ENCODE results near the gene GAS1. TPM values are rescaled to one million over a fixed set of nuclear protein-coding genes. Genes with fewer than 3 reads are reported as not detected.

GAS1 gene
- total and polyA plus RNA-seq, 7 experiments from 2014 or later = 0.07 to 0.51 (median 0.17) TPM; not detected in 1

DNA sequence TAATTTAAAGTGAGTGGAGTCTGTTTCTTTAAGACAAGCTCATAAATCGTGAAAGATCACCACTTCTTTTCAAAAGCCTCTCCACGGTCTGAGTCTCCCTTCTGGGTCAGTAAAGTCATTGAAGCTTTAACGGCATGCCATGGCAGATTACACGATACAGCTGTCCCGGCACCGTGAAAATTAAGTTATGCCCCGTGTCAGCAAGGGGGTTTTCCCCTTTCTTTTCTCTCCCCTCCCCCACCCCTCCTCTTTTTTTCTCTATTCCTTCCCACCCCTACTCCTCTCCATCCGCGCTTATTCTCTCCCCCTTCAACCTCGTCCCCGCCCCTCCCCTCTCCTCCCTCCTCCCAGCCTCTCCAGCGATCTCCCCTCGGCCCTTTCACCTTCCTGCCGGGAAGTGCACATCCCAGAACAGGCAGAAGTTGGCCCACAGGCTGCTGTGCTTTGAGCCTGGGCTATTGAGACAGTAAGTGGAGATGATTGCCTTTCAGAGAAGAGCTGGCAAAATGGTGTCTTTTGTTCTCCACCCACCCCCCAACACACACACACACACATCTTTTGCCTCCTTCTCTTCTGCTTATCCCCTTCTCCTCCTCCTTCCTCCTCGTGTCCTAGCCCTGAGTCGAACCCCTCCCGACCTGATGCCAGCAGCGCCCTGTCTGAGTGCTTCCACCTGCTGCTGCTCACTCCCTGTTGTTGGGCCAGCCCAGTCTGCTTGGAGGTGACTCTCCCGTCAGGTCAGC is 44.1 kb downstream of the GAS1 start:
- ChIA-PET CTCF (no interaction called here), POLR2A (no interaction called here)
- intact Hi-C loops (cut with micrococcal nuclease) = no loop called here
- Mint-ChIP-seq H3K27ac (peak overlapping the region in 1 of 9 donors; percentile 74), H3K9me3 (peaks cover 0 to 11% (median 0%) of the 10 kb centered on the region in 11 donors), H3K4me1 (peaks cover 0 to 14% (median 6%) of the 10 kb centered on the region in 7 donors), H3K4me3 (peak overlapping the region in 3 of 10 donors; percentile 1 to 58 (median 30)), H3K27me3 (peaks cover 33 to 78% (median 68%) of the 10 kb centered on the region in 5 donors), H3K36me3 (no peaks in the 10 kb centered on the region)
- Histone ChIP-seq H3K4me1 (ENCODE audit: control insufficient read depth in 2 of 2, insufficient read depth in 2 of 2, low read length in 2 of 2) (no peaks in the 10 kb centered on the region), H3K36me3 (ENCODE audit: control insufficient read depth in 2 of 3, insufficient read depth in 3 of 3, low read length in 3 of 3) (no peaks in the 10 kb centered on the region), H3K27ac (ENCODE audit: low read depth, low read length) (no peak overlapping the region), H3K9me3 (ENCODE audit: control insufficient read depth in 2 of 3, low read length in 3 of 3) (no peaks in the 10 kb centered on the region), H3K4me3 (ENCODE audit: low read length) (no peak overlapping the region), H3K27me3 (ENCODE audit: control insufficient read depth in 2 of 2, insufficient read depth in 2 of 2, low read length in 2 of 2) (no peaks in the 10 kb centered on the region)
- DNase-seq (no peak), ATAC-seq (no peak)

DNA sequence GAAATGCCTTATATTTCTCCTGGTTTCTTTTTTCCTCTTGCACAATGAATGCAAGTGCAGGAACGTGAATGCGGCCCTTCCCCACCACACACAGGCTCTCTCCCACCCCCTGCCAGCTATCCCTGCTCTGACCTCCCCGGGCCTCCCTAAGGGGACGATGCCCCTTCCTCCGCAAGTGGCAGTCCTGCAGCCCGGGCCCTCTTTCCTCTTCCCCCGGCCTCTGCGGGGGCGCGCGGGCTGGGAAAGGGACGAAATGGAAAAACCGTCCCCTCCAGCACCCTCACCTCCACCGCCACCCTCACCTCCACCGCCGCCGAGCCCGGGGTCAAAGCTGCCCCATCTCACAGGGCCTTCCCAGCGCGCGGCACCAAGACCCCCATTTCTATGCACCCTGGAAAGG is 44.7 kb downstream of the GAS1 start:
- intact Hi-C loops (cut with micrococcal nuclease) = no loop called here
- ChIA-PET POLR2A (no interaction called here), CTCF (no interaction called here)
- peak overlapping the region in 2 of 10 donors; percentile 30 to 58 for H3K4me3 Mint-ChIP-seq
- no peaks in the 10 kb centered on the region for H3K27me3 ChIP-seq (ENCODE audit: control insufficient read depth in 2 of 2, insufficient read depth in 2 of 2, low read length in 2 of 2)
- H3K27me3 Mint-ChIP-seq = peaks cover 33 to 73% (median 69%) of the 10 kb centered on the region in 5 donors
- peaks cover 0 to 14% (median 6%) of the 10 kb centered on the region in 7 donors for H3K4me1 Mint-ChIP-seq
- no peaks in the 10 kb centered on the region for H3K4me1 ChIP-seq (ENCODE audit: control insufficient read depth in 2 of 2, insufficient read depth in 2 of 2, low read length in 2 of 2)
- no peak overlapping the region for H3K27ac ChIP-seq (ENCODE audit: low read depth, low read length)
- H3K36me3 ChIP-seq (ENCODE audit: control insufficient read depth in 2 of 3, insufficient read depth in 3 of 3, low read length in 3 of 3) = no peaks in the 10 kb centered on the region
- no peaks in the 10 kb centered on the region for H3K9me3 ChIP-seq (ENCODE audit: control insufficient read depth in 2 of 3, low read length in 3 of 3)
- no peaks in the 10 kb centered on the region for H3K36me3 Mint-ChIP-seq
- DNase-seq = no peak
- peaks cover 0 to 11% (median 0%) of the 10 kb centered on the region in 11 donors for H3K9me3 Mint-ChIP-seq
- no peak for ATAC-seq
- H3K4me3 ChIP-seq (ENCODE audit: low read length) = no peak overlapping the region
- no peak overlapping the region for H3K27ac Mint-ChIP-seq

DNA sequence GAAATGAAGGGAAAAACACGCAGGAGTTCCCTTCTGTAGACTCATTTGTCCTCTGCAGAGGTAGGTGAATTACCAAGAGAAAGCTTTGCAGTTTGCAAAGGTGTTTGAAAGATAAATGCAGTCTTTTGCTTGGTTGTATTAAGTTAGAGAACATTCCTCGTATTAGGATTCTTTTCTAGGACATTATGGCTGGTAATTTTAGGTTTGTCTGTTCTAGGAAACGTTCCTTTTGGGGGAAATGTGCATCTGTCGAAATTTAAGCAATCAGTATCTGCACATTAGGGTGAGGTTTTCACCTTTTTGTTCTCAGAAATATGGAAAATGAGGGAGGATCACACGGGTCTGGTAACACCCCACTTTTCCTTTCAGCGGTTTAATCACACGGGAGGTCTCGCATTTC is 45.1 kb downstream of the GAS1 start:
- no peak for DNase-seq
- H3K4me1 ChIP-seq (ENCODE audit: control insufficient read depth in 2 of 2, insufficient read depth in 2 of 2, low read length in 2 of 2) = no peaks in the 10 kb centered on the region
- Mint-ChIP-seq H3K36me3 (no peaks in the 10 kb centered on the region), H3K4me1 (peaks cover 0 to 14% (median 6%) of the 10 kb centered on the region in 7 donors), H3K27ac (no peak overlapping the region), H3K4me3 (peak overlapping the region in 1 of 10 donors; percentile 16), H3K9me3 (peaks cover 0 to 11% (median 0%) of the 10 kb centered on the region in 11 donors), H3K27me3 (peaks cover 31 to 69% (median 65%) of the 10 kb centered on the region in 5 donors)
- CTCF ChIA-PET = no interaction called here
- no peak overlapping the region for H3K4me3 ChIP-seq (ENCODE audit: low read length)
- no peaks in the 10 kb centered on the region for H3K27me3 ChIP-seq (ENCODE audit: control insufficient read depth in 2 of 2, insufficient read depth in 2 of 2, low read length in 2 of 2)
- intact Hi-C loops (cut with micrococcal nuclease) = no loop called here
- no peaks in the 10 kb centered on the region for H3K36me3 ChIP-seq (ENCODE audit: control insufficient read depth in 2 of 3, insufficient read depth in 3 of 3, low read length in 3 of 3)
- POLR2A ChIA-PET = no interaction called here
- ATAC-seq = no peak
- no peaks in the 10 kb centered on the region for H3K9me3 ChIP-seq (ENCODE audit: control insufficient read depth in 2 of 3, low read length in 3 of 3)
- no peak overlapping the region for H3K27ac ChIP-seq (ENCODE audit: low read depth, low read length)

- ChIA-PET CTCF (no interaction called here), POLR2A (no interaction called here)
- Mint-ChIP-seq H3K4me3 (no peak overlapping the region), H3K27me3 (peaks cover 29 to 68% (median 61%) of the 10 kb centered on the region in 5 donors), H3K27ac (no peak overlapping the region), H3K4me1 (peaks cover 0 to 14% (median 6%) of the 10 kb centered on the region in 7 donors), H3K9me3 (peaks cover 0 to 6% (median 0%) of the 10 kb centered on the region in 11 donors), H3K36me3 (no peaks in the 10 kb centered on the region)
- DNase-seq = no peak
- Histone ChIP-seq H3K27me3 (ENCODE audit: control insufficient read depth in 2 of 2, insufficient read depth in 2 of 2, low read length in 2 of 2) (no peaks in the 10 kb centered on the region), H3K36me3 (ENCODE audit: control insufficient read depth in 2 of 3, insufficient read depth in 3 of 3, low read length in 3 of 3) (no peaks in the 10 kb centered on the region), H3K27ac (ENCODE audit: low read depth, low read length) (no peak overlapping the region), H3K9me3 (ENCODE audit: control insufficient read depth in 2 of 3, low read length in 3 of 3) (no peaks in the 10 kb centered on the region), H3K4me3 (ENCODE audit: low read length) (no peak overlapping the region), H3K4me1 (ENCODE audit: control insufficient read depth in 2 of 2, insufficient read depth in 2 of 2, low read length in 2 of 2) (no peaks in the 10 kb centered on the region)
- intact Hi-C loops (cut with micrococcal nuclease) = no loop called here
- no peak for ATAC-seq
Measured at GRCh38 chr9:86901511-86901910, 45.8 kb downstream of the GAS1 start.

Data from naive thymus-derived CD4-positive, alpha-beta T cell (primary cell).